ENCODE data around the gene GPRC5B.

Gene GPRC5B

DNA sequence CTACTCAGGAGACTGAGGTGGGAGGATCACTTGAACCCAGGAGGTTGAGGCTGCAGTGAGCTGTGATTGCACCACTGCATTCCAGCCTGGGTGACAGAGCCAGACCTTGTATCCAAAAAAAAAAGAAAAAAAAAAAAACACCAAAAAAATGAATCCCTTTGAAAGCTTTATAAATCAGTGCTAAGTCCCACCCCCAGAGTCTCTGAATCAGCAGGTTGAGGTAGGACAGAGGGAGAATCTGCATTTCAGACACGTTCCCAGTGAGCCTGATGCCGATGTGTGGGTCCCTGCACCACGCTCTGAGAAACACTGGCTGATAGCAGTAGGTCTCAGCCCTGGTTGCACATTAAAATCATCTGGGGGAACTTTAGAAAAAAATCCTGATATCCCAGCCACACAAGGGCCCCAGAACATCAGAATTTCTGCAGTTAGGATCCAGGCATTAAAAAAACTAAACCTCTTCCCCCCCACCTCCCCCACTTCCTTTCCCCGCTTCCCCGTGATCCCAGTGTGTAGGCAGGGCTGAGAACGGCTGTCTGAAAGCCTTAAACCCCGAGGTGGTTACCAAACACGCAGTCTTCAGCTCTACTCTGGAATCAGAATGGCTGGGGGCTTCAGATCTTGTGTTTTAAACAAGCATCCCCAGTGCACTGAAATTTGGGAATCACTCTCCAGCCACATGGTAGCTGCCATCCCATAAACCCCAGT is 27.3 kb upstream of the GPRC5B start:
- H3K4me3 ChIP-seq (ENCODE audit: low read length) = no peak overlapping the region
- no peaks in the 10 kb centered on the region for H3K36me3 ChIP-seq (ENCODE audit: control insufficient read depth, insufficient read depth, low read length)
- H3K9ac ChIP-seq (ENCODE audit: low read length) = no peak overlapping the region
- no peaks in the 10 kb centered on the region for H3K27me3 ChIP-seq (ENCODE audit: control insufficient read depth, insufficient read depth, low read length)
- no peaks in the 10 kb centered on the region for H3K4me1 ChIP-seq (ENCODE audit: control insufficient read depth, insufficient read depth, low read length)
- no peaks in the 10 kb centered on the region for H3K9me3 ChIP-seq (ENCODE audit: control insufficient read depth, low read length)

DNA sequence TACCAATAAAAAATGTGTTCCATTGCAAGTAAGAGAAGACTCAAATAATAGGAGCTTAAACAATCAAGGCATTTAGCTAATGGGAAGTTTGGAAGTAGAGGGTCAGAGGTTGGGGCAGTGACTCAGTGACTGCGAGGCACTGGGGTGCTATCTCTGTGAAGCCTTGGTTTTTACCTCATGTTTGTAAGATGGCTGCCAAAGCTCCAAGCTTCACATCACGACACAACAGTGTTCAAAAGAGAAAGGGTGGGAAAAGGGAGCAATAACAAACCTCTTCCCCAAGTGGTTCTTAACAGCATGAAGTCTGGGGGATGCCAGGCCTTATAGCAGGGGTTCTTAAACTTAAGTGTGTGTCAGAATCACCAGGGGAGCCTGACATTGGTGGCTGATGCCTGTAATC is 26.6 kb upstream of the GPRC5B start:
- Histone ChIP-seq H3K4me1 (ENCODE audit: control insufficient read depth, insufficient read depth, low read length) (no peaks in the 10 kb centered on the region), H3K9ac (ENCODE audit: low read length) (no peak overlapping the region), H3K9me3 (ENCODE audit: control insufficient read depth, low read length) (no peaks in the 10 kb centered on the region), H3K4me3 (ENCODE audit: low read length) (no peak overlapping the region), H3K36me3 (ENCODE audit: control insufficient read depth, insufficient read depth, low read length) (no peaks in the 10 kb centered on the region), H3K27me3 (ENCODE audit: control insufficient read depth, insufficient read depth, low read length) (no peaks in the 10 kb centered on the region)

DNA sequence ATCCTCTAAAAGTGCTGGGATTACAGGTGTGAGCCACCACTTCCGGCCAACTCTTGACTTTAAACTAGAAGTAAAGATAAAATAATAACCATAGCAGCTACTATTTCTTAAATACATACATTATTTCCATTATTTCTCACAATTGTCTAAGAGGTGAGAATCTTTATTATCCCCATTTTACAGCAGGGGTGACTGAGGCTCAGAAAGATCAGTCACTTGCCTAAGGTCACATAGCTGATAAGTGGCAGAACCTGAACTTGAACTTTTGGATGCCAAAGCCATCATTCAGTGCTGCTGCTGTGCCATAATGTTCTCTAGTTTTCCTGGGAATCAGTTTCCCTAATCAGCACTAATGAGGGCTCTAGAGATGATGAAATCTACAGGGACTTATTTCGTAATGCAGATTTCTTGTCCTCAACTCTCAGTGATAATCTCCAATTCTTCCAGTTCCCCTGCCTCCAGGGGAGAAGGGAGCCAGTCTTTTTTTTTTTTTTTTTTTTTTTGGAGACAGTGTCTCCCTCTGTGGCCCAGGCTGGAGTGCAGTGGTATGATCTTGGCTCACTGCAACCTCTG is 25.2 kb upstream of the GPRC5B start:
- Histone ChIP-seq H3K27me3 (ENCODE audit: control insufficient read depth, insufficient read depth, low read length) (no peaks in the 10 kb centered on the region), H3K4me3 (ENCODE audit: low read length) (no peak overlapping the region), H3K9ac (ENCODE audit: low read length) (no peak overlapping the region), H3K4me1 (ENCODE audit: control insufficient read depth, insufficient read depth, low read length) (no peaks in the 10 kb centered on the region), H3K9me3 (ENCODE audit: control insufficient read depth, low read length) (no peaks in the 10 kb centered on the region), H3K36me3 (ENCODE audit: control insufficient read depth, insufficient read depth, low read length) (no peaks in the 10 kb centered on the region)

DNA sequence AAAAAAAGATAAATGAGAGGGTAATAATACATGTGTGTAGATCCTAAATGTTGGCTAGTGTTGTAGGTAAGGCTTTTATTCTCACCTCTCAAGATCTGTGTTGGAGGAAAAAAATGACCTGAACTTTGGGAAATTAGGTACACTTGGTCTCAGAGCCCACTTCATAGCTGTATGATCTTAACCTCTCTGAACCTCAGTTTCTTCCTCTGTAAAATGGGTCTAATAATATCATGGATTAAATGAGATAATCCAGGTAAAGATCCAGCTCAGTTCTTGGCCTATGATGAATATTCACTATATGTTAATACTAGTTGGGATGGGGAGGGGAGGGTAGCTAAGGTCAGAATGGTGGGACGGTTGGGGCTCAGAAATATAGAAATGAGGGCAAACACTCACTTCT is 24.3 kb upstream of the GPRC5B start:
- no peaks in the 10 kb centered on the region for H3K36me3 ChIP-seq (ENCODE audit: control insufficient read depth, insufficient read depth, low read length)
- no peak overlapping the region for H3K9ac ChIP-seq (ENCODE audit: low read length)
- no peaks in the 10 kb centered on the region for H3K27me3 ChIP-seq (ENCODE audit: control insufficient read depth, insufficient read depth, low read length)
- H3K9me3 ChIP-seq (ENCODE audit: control insufficient read depth, low read length) = no peaks in the 10 kb centered on the region
- H3K4me3 ChIP-seq (ENCODE audit: low read length) = no peak overlapping the region
- H3K4me1 ChIP-seq (ENCODE audit: control insufficient read depth, insufficient read depth, low read length) = no peaks in the 10 kb centered on the region

DNA sequence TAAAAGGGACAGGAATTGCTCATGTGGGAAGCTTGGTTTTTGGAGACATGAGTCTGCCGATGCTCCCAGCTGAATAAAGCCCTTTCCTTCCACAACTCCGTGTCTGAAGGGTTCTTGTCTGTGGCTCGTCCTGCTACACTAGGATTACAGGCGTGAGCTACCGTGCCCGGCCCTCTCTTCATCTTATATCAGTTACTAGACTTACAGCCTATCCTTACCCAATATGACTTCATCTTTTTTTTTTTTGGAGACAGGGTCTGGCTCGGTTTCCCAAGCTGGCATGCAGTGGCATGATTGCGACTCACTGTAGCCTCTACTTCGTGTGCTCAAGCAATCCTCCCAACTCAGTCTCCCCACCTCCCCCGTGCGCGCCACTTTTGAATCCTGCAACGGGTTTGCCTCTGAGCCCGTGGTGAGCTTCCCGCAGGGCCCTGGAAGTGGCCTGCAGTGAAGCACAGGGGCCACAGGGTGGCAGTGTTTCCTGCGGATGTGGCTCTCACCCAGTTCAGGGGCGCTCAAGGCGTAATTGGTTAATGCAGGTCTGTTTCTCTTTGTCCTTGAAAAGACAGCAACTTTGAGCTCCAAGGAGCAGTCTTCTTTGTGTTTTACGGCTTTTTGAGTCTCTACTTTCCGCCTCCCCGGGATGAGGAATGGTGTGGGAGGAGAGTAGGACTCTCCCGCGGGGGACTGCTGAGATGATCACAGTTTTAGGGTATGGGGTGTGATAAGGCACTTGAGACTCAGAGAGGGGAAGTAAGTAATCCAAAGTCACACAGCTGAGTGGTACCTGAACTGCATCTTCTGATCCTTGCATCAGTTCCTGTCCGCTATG is 22.7 kb upstream of the GPRC5B start:
- H3K4me3 ChIP-seq (ENCODE audit: low read length) = no peak overlapping the region
- H3K4me1 ChIP-seq (ENCODE audit: control insufficient read depth, insufficient read depth, low read length) = no peaks in the 10 kb centered on the region
- no peaks in the 10 kb centered on the region for H3K36me3 ChIP-seq (ENCODE audit: control insufficient read depth, insufficient read depth, low read length)
- no peaks in the 10 kb centered on the region for H3K9me3 ChIP-seq (ENCODE audit: control insufficient read depth, low read length)
- H3K27me3 ChIP-seq (ENCODE audit: control insufficient read depth, insufficient read depth, low read length) = no peaks in the 10 kb centered on the region
- H3K9ac ChIP-seq (ENCODE audit: low read length) = no peak overlapping the region

DNA sequence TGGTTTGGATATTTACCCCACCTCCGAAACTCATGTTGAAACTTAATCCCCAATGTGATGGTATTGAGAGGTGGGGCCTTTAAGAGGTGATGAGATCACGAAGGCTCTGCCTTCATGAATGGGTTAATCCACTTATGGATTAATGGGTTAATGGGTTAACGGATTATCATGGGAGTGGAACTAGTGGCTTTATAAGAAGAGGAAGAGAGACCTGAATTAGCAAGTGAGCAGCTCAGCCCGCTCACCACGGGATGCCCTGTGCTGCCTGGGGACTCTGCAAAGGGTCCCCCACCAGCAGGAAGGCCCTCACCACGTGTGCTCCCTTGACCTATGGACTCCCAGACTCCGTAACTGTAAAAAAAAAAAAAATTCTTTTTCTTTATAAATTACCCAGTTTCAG is 16.5 kb upstream of the GPRC5B start:
- no peaks in the 10 kb centered on the region for H3K9me3 ChIP-seq (ENCODE audit: control insufficient read depth, low read length)
- no peaks in the 10 kb centered on the region for H3K36me3 ChIP-seq (ENCODE audit: control insufficient read depth, insufficient read depth, low read length)
- no peaks in the 10 kb centered on the region for H3K27me3 ChIP-seq (ENCODE audit: control insufficient read depth, insufficient read depth, low read length)
- H3K9ac ChIP-seq (ENCODE audit: low read length) = no peak overlapping the region
- no peak overlapping the region for H3K4me3 ChIP-seq (ENCODE audit: low read length)
- H3K4me1 ChIP-seq (ENCODE audit: control insufficient read depth, insufficient read depth, low read length) = no peaks in the 10 kb centered on the region

DNA sequence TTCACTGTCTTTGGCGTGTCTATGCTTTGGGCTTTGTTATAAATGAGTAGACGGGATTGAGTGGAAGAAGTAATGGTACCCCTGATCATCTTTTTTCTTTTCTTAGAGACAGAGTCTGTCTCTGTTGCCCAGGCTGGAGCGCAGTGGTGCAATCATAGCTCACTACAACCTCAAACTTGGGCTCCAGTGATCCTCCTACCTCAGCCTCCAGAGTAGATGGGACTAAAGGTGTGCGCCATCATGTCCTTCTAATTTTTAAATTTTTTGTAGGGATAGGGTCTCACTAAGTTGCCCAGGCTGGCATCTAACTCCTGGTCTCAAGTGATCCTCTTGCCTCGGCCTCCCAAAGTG is 14.9 kb upstream of the GPRC5B start:
- H3K27me3 ChIP-seq (ENCODE audit: control insufficient read depth, insufficient read depth, low read length) = no peaks in the 10 kb centered on the region

DNA sequence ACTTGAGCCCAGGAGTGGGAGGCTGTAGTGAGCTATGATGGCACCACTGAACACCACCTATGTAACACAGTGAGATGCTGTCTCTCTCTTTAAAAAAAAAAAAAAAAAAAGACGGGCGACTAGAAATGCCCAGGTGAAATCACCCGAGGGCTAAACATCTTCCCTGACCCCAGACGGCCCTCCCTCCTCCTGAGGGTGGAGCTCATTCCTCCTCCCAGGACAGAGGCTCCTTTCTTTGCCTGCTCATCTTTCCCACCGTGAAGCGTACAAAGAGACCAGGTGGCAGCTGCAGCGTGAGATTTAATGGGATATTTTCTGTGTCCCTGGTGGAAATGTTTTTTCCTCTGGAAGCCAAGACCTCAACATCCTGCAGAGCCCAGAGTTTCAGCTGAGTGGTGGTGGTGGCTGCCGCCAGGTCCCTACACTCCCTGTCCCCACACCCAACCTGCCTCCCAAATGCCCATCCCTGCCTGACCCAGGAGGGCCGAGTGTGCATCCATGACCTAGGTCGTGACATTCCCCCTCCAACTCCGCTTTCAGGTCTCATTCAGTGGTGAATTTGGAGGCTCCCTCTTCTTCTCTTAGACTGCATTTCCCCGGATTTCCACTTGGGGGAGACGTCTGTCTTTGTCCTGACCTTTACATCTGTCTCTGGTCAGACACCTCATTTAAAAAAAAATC is 14.4 kb upstream of the GPRC5B start:
- Histone ChIP-seq H3K4me3 (ENCODE audit: low read length) (no peak overlapping the region), H3K36me3 (ENCODE audit: control insufficient read depth, insufficient read depth, low read length) (no peaks in the 10 kb centered on the region), H3K9me3 (ENCODE audit: control insufficient read depth, low read length) (no peaks in the 10 kb centered on the region), H3K4me1 (ENCODE audit: control insufficient read depth, insufficient read depth, low read length) (no peaks in the 10 kb centered on the region), H3K27me3 (ENCODE audit: control insufficient read depth, insufficient read depth, low read length) (no peaks in the 10 kb centered on the region), H3K9ac (ENCODE audit: low read length) (no peak overlapping the region)

More for the DNA sequence above, 14.9 kb upstream of the GPRC5B start:
- H3K36me3 ChIP-seq (ENCODE audit: control insufficient read depth, insufficient read depth, low read length) = no peaks in the 10 kb centered on the region
- no peak overlapping the region for H3K9ac ChIP-seq (ENCODE audit: low read length)
- H3K4me3 ChIP-seq (ENCODE audit: low read length) = no peak overlapping the region
- no peaks in the 10 kb centered on the region for H3K4me1 ChIP-seq (ENCODE audit: control insufficient read depth, insufficient read depth, low read length)
- no peaks in the 10 kb centered on the region for H3K9me3 ChIP-seq (ENCODE audit: control insufficient read depth, low read length)

DNA sequence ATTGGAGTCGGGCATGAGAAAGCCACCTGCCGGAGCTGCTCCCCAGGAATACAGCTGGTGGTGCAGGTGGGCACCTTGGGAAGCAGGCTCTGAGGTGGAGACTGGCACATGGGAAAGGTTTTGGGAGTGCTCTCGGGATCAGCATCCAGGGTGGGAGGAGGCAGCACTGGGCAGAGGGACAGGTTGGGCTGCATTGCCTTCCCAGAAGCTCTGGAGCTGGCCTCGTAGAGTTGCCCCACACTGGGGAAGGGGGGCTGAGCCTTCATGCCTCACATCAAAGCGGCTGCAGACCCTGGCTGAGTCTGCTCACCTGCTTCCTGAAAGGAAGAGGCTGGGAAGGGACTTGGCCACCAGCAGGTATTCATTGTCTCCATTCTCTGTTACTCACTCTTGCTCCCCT is 13.5 kb upstream of the GPRC5B start:
- H3K9me3 ChIP-seq (ENCODE audit: control insufficient read depth, low read length) = no peaks in the 10 kb centered on the region
- H3K27me3 ChIP-seq (ENCODE audit: control insufficient read depth, insufficient read depth, low read length) = no peaks in the 10 kb centered on the region
- H3K9ac ChIP-seq (ENCODE audit: low read length) = no peak overlapping the region
- H3K36me3 ChIP-seq (ENCODE audit: control insufficient read depth, insufficient read depth, low read length) = no peaks in the 10 kb centered on the region
- H3K4me1 ChIP-seq (ENCODE audit: control insufficient read depth, insufficient read depth, low read length) = no peaks in the 10 kb centered on the region
- H3K4me3 ChIP-seq (ENCODE audit: low read length) = no peak overlapping the region

DNA sequence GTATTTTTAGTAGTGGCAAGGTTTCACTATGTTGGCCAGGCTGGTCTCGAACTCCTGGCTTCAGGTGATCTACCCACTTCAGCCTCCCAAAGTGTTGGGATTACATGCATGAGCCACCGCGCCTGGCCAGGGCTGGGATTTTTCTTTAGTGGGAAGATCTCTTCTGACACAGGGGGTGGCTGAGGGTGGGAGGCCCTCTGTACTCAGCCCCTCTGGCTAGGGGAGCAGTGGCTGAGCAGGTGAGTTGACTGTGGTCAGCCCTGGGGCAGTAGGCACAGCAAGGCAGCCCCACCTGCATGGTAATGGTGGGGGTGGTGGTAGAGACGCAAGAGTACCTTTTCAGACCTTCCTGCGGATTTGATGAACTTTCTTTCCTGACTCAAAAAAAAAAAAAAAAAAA is 12.3 kb upstream of the GPRC5B start:
- H3K4me1 ChIP-seq (ENCODE audit: control insufficient read depth, insufficient read depth, low read length) = no peaks in the 10 kb centered on the region
- H3K9ac ChIP-seq (ENCODE audit: low read length) = no peak overlapping the region
- H3K4me3 ChIP-seq (ENCODE audit: low read length) = no peak overlapping the region

DNA sequence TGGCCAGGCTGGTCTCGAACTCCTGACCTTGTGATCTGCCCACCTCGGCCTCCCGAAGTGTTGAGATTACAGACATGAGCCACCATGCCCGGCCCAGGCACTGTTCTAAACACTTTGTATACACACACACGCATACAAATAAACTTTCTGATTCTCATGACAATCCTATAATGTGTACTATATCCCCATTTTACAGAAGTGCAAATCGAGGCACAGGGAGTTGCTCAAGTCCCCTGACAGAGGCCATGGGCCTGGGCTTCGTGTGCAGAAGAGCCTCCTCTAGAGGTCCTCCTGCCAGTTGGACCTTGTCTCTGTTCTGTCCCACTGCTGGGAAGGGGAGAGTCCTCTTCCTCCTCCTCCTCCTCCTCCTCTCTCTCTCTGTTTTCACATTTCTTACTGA is 9.9 kb upstream of the GPRC5B start:
- no peak overlapping the region for H3K9ac ChIP-seq (ENCODE audit: low read length)

More for the DNA sequence above, 12.3 kb upstream of the GPRC5B start:
- Histone ChIP-seq H3K36me3 (ENCODE audit: control insufficient read depth, insufficient read depth, low read length) (no peaks in the 10 kb centered on the region), H3K27me3 (ENCODE audit: control insufficient read depth, insufficient read depth, low read length) (peaks cover 4% of the 10 kb centered on the region), H3K9me3 (ENCODE audit: control insufficient read depth, low read length) (no peaks in the 10 kb centered on the region)

DNA sequence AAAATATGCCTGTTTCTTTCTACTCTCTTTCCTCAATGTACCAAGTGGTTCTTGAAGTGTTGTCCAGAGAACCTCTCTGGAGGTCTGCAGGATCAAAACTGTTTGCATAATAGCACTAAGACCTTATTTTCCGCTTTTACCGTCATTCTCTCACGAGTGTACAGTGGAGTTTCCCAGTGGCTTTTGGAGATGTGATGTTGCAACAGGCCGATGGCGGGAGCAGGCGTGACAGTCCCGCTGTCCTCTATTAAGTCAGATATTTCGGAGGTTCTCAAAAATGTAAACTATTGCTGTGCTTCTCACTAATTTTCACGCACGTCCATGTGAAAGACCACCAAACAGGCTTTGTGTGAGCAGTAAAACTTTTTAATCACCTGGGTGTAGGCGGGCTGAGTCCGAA is 8.3 kb upstream of the GPRC5B start:
- no peak overlapping the region for H3K9ac ChIP-seq (ENCODE audit: low read length)
- no peak overlapping the region for H3K4me3 ChIP-seq (ENCODE audit: low read length)
- no peaks in the 10 kb centered on the region for H3K9me3 ChIP-seq (ENCODE audit: control insufficient read depth, low read length)
- no peaks in the 10 kb centered on the region for H3K4me1 ChIP-seq (ENCODE audit: control insufficient read depth, insufficient read depth, low read length)
- H3K27me3 ChIP-seq (ENCODE audit: control insufficient read depth, insufficient read depth, low read length) = peaks cover 4% of the 10 kb centered on the region
- H3K36me3 ChIP-seq (ENCODE audit: control insufficient read depth, insufficient read depth, low read length) = no peaks in the 10 kb centered on the region

More for the DNA sequence above, 9.9 kb upstream of the GPRC5B start:
- Histone ChIP-seq H3K36me3 (ENCODE audit: control insufficient read depth, insufficient read depth, low read length) (no peaks in the 10 kb centered on the region), H3K9me3 (ENCODE audit: control insufficient read depth, low read length) (no peaks in the 10 kb centered on the region), H3K4me1 (ENCODE audit: control insufficient read depth, insufficient read depth, low read length) (no peaks in the 10 kb centered on the region), H3K27me3 (ENCODE audit: control insufficient read depth, insufficient read depth, low read length) (peaks cover 4% of the 10 kb centered on the region), H3K4me3 (ENCODE audit: low read length) (no peak overlapping the region)

Measured in mucosa of stomach (tissue), 1 donor.